ENCODE data around the gene AK8.

AK8 gene

DNA sequence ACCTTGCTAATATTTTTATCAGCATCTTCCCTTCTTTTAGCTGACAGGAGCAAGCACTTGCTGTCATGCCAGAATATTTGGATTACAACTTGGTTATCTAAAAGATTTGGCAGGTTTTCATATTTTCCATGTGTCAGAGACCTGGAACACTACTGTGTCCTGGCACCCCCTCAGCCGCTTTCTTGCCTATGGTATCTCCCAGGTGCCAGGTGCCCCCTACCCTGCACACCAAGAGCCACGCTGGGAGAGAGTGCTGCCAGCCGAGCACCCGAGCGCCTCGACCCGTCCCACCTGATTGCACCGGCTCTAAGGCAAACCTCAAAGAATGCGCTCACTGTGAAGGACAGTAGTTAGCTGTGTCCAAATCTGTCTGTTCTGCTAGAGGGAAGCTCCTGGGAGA lies 123.0 kb downstream of the AK8 start:
- H3K4me2 ChIP-seq (ENCODE audit: low read length), result no peak overlapping the region
- H3K36me3 ChIP-seq (ENCODE audit: insufficient read depth, low read length), result no peaks in the 10 kb centered on the region
- H3K4me3 ChIP-seq (ENCODE audit: low read length), result no peak overlapping the region
- peaks cover 58% of the 10 kb centered on the region for H3K27me3 ChIP-seq (ENCODE audit: control insufficient read depth, insufficient read depth, low read length)
- H3K9me3 ChIP-seq (replicated peaks; ENCODE audit: low read length), result no peaks in the 10 kb centered on the region
- no peak overlapping the region for H3K9ac ChIP-seq (ENCODE audit: low read depth, low read length)
- no peaks in the 10 kb centered on the region for H3K4me1 ChIP-seq (ENCODE audit: control insufficient read depth, insufficient read depth, low read length)

DNA sequence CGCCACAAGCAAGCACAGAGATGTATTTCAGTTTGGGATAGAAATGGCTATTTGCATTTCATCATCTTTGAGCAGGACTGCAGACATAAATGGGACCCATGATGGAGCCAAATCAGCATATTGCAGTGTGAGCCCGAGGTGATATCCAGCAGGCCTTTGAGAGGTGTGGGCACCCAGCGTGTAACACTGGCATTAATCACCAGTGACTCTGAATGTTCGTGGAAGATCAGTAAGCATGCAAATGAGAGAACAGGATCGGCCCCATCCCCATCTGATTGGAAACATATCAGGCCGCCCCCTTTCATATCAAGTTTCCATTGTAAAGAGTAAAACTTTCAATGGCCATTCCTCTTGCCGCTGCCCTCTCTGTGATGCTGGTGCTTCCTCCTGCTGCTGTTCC lies 123.8 kb downstream of the AK8 start:
- Histone ChIP-seq H3K9ac (ENCODE audit: low read depth, low read length) (no peak overlapping the region), H3K36me3 (ENCODE audit: insufficient read depth, low read length) (no peaks in the 10 kb centered on the region), H3K4me3 (ENCODE audit: low read length) (no peak overlapping the region), H3K27me3 (ENCODE audit: control insufficient read depth, insufficient read depth, low read length) (peaks cover 49% of the 10 kb centered on the region), H3K9me3 (replicated peaks; ENCODE audit: low read length) (no peaks in the 10 kb centered on the region), H3K4me2 (ENCODE audit: low read length) (no peak overlapping the region), H3K4me1 (ENCODE audit: control insufficient read depth, insufficient read depth, low read length) (no peaks in the 10 kb centered on the region)

DNA sequence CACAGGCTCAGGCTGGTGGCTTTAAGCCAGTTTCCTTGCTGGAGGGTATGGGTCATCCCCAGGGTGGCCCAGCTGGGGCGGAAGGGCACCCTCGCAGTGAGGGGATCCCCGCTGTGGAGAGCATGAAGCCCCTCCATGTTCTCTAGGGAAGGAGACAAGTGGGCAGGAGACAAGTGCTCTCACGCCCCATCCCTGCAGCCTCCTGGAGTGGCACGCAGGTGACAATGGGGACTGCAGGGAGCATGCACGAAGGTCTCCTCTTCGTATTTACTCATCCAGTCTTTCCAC lies 124.5 kb downstream of the AK8 start:
- H3K27me3 ChIP-seq (ENCODE audit: control insufficient read depth, insufficient read depth, low read length), result peaks cover 45% of the 10 kb centered on the region
- H3K4me2 ChIP-seq (ENCODE audit: low read length), result no peak overlapping the region
- H3K4me1 ChIP-seq (ENCODE audit: control insufficient read depth, insufficient read depth, low read length), result no peaks in the 10 kb centered on the region
- H3K4me3 ChIP-seq (ENCODE audit: low read length), result no peak overlapping the region
- no peaks in the 10 kb centered on the region for H3K9me3 ChIP-seq (replicated peaks; ENCODE audit: low read length)
- H3K36me3 ChIP-seq (ENCODE audit: insufficient read depth, low read length), result no peaks in the 10 kb centered on the region
- no peak overlapping the region for H3K9ac ChIP-seq (ENCODE audit: low read depth, low read length)

DNA sequence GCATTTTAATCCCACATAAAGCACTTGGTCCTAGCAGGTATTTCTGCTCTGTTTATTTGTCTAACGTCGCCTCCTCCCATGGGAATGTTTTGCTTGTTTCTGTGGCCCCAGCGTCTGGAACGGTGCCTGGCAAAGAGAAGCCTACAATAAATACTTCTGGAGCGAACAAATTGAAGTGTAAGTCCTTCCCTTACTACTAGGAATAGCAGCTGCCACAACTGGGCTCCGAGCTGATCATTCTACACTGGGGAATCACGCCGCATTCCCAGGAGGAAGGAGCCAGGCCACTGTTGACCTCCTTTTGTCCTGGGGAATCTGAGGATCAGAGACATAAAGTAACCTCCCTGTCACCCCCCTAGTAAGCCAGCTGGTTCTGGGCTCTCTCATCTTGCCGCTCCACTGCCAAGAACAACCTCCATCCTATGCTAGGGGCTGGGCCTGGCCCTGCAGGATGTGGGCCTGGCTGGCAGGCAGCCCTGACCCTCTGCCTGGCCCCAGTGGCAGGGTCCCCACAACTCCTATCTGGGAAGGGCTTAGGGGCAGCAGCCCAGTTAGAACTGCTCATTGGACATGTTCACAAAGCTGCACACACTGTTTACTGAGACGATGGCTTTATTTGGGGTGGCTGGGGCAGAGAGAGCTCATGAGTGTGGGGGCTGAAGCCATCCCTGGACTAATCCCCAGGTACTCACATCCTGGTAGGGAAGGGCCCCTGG lies 125.0 kb downstream of the AK8 start:
- Histone ChIP-seq H3K4me2 (ENCODE audit: low read length) (no peak overlapping the region), H3K4me3 (ENCODE audit: low read length) (no peak overlapping the region), H3K36me3 (ENCODE audit: insufficient read depth, low read length) (no peaks in the 10 kb centered on the region), H3K27me3 (ENCODE audit: control insufficient read depth, insufficient read depth, low read length) (peaks cover 44% of the 10 kb centered on the region), H3K9ac (ENCODE audit: low read depth, low read length) (no peak overlapping the region), H3K9me3 (replicated peaks; ENCODE audit: low read length) (no peaks in the 10 kb centered on the region), H3K4me1 (ENCODE audit: control insufficient read depth, insufficient read depth, low read length) (no peaks in the 10 kb centered on the region)

DNA sequence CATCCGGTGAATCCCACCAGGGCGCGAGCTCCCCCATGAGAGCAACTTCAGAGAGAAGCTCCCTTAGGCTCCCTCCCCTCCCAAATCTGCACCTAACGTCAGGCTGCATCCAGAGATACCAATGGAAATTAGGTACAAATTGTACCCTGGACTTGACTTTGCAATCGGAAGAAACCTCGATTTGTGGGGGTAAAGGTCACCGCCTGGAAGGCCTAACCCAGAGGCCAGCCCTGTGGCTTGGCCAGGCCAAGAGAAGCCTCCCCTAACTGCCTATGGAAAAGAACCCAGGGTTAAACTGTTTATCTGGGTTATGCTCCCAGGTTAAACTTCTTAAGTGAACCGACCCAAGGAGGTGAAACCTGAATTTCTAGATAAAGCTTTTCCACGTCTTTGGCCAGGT lies 127.4 kb downstream of the AK8 start:
- Histone ChIP-seq H3K9ac (ENCODE audit: low read depth, low read length) (no peak overlapping the region), H3K4me1 (ENCODE audit: control insufficient read depth, insufficient read depth, low read length) (no peaks in the 10 kb centered on the region), H3K27me3 (ENCODE audit: control insufficient read depth, insufficient read depth, low read length) (peaks cover 36% of the 10 kb centered on the region), H3K4me3 (ENCODE audit: low read length) (no peak overlapping the region), H3K9me3 (replicated peaks; ENCODE audit: low read length) (no peaks in the 10 kb centered on the region), H3K4me2 (ENCODE audit: low read length) (no peak overlapping the region), H3K36me3 (ENCODE audit: insufficient read depth, low read length) (no peaks in the 10 kb centered on the region)

DNA sequence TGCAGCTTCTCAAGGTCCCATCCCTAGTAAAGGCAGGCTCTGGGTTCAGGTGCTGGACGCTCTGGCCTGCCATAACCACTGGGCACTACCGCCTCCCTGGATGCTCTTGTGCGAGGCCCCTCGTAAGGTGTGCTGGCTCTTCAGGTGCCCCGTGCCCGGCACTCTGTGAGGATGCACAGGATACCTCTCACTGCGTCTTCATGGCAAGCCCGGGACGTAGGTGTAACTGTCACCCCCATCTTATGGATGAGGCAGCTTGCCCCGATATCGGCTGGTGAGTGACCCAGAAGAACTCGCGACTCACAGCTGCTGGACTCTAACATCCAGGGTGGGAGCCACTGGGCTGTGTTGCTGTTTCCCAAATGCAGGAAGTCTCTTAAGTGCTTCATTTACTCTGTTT lies 128.8 kb downstream of the AK8 start:
- H3K4me2 ChIP-seq (ENCODE audit: low read length), result no peak overlapping the region
- no peak overlapping the region for H3K4me3 ChIP-seq (ENCODE audit: low read length)
- no peaks in the 10 kb centered on the region for H3K9me3 ChIP-seq (replicated peaks; ENCODE audit: low read length)
- H3K36me3 ChIP-seq (ENCODE audit: insufficient read depth, low read length), result no peaks in the 10 kb centered on the region
- H3K27me3 ChIP-seq (ENCODE audit: control insufficient read depth, insufficient read depth, low read length), result peaks cover 43% of the 10 kb centered on the region
- H3K9ac ChIP-seq (ENCODE audit: low read depth, low read length), result no peak overlapping the region
- H3K4me1 ChIP-seq (ENCODE audit: control insufficient read depth, insufficient read depth, low read length), result no peaks in the 10 kb centered on the region

DNA sequence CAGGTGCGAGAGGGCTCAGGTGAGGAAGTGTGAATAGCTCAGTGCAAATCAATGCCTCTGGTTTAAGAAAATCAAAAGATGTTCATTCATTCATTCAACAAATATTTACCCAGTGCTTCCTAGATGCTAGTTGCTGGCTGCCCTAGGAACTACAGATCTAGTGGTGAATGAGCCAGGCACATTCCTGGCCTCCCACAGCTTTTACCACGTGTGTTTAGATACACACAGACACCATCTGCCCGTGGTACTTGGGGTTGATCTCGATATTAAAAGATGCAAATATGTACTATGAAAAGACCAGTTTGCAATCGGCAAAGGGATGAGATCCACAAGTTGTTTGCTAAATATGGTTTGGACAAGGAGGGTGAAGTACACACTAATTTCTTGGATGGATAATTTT lies 129.6 kb downstream of the AK8 start:
- Histone ChIP-seq H3K4me2 (ENCODE audit: low read length) (no peak overlapping the region), H3K27me3 (ENCODE audit: control insufficient read depth, insufficient read depth, low read length) (peaks cover 44% of the 10 kb centered on the region), H3K36me3 (ENCODE audit: insufficient read depth, low read length) (no peaks in the 10 kb centered on the region), H3K9me3 (replicated peaks; ENCODE audit: low read length) (no peaks in the 10 kb centered on the region), H3K9ac (ENCODE audit: low read depth, low read length) (no peak overlapping the region), H3K4me3 (ENCODE audit: low read length) (no peak overlapping the region), H3K4me1 (ENCODE audit: control insufficient read depth, insufficient read depth, low read length) (no peaks in the 10 kb centered on the region)

DNA sequence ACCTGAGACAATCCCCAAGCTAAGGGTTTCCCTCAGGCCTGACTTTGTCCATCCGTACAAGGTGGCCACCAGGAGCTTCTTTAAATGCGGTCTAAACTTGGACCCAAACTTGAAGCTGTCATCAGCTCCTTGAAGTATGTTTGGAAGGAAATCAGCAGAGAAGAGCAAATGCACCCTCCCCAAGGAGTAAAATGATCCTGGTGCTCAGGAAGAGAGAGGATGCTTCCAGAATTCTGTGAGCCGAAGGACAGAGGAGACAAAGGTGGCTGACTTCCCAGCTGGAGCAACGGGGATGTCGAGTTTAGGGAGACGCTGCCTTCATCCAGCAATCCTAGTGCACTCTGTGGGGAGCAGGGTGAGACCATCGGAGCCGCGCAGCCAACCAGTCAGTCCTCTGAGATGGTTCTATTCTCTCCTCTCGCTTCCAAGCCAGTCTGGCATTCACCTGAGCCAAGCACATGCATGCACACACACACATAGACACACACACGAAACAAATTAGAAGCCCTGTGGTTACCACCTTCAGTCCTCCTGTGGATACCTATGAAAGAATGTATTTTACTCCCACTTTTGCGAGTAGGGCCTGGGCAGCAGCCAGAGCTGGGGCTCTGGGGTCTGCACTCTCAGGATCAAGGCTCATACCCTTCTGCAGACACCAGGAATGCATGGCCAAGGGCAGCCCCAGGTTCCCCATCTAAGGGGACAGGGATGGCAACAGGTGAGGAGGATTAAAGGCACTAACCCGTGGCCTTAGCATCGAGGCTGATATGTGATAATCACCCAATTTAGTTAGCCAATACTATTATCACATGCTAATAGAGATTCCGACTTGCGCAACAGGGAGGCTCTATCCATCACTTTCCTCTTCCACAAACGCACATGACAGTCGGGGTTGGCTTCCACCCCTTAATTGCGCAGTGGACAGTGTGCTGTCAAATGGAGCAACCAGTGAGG lies 132.1 kb downstream of the AK8 start:
- Histone ChIP-seq H3K4me3 (ENCODE audit: low read length) (no peak overlapping the region), H3K36me3 (ENCODE audit: insufficient read depth, low read length) (no peaks in the 10 kb centered on the region), H3K27me3 (ENCODE audit: control insufficient read depth, insufficient read depth, low read length) (peaks cover 59% of the 10 kb centered on the region), H3K4me2 (ENCODE audit: low read length) (no peak overlapping the region), H3K9me3 (replicated peaks; ENCODE audit: low read length) (no peaks in the 10 kb centered on the region), H3K9ac (ENCODE audit: low read depth, low read length) (no peak overlapping the region), H3K4me1 (ENCODE audit: control insufficient read depth, insufficient read depth, low read length) (no peaks in the 10 kb centered on the region)

DNA sequence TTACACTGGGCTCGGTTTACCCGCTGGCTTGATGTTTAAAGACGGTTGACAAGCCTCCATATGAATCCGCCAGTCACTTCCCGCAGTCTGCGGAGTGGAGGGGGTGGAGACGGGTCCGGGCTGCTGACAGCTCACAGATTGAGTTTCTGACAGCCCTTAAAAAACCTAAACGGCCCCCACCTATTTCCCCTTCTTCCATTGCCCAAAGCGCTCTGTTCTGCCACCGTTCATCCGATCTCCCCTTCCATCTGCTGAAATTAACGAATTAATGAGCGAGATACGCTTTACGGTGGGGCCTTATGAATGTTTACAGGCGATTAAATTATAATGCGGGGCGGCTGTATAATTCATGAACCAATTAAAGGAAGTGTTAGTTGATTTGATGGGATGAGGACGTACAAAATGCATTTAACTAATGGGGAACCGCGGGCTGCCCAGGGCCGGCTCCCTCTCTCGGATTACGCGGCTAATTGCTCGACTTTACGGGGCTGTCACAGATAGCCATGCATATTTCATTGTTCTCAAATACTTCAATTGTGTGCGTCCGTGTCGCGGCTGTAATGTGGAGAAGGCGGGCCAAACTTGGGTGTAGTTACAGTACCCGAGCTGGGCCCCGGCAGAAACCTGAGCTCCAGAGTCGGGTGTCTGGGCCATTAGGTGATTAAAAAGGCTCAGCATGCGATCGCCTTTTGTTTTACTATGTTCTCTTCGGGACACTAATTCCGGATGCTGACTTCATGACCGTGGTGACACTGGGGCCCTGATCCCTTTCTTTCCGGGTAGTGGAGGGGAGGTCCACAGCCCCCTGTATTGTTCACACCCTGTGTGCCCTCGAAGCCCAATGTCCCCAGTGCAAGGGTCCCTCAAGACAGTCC lies 133.0 kb downstream of the AK8 start:
- Histone ChIP-seq H3K36me3 (ENCODE audit: insufficient read depth, low read length) (no peaks in the 10 kb centered on the region), H3K4me2 (ENCODE audit: low read length) (no peak overlapping the region), H3K4me1 (ENCODE audit: control insufficient read depth, insufficient read depth, low read length) (no peaks in the 10 kb centered on the region), H3K4me3 (ENCODE audit: low read length) (no peak overlapping the region), H3K27me3 (ENCODE audit: control insufficient read depth, insufficient read depth, low read length) (peaks cover 64% of the 10 kb centered on the region), H3K9me3 (replicated peaks; ENCODE audit: low read length) (no peaks in the 10 kb centered on the region), H3K9ac (ENCODE audit: low read depth, low read length) (no peak overlapping the region)

DNA sequence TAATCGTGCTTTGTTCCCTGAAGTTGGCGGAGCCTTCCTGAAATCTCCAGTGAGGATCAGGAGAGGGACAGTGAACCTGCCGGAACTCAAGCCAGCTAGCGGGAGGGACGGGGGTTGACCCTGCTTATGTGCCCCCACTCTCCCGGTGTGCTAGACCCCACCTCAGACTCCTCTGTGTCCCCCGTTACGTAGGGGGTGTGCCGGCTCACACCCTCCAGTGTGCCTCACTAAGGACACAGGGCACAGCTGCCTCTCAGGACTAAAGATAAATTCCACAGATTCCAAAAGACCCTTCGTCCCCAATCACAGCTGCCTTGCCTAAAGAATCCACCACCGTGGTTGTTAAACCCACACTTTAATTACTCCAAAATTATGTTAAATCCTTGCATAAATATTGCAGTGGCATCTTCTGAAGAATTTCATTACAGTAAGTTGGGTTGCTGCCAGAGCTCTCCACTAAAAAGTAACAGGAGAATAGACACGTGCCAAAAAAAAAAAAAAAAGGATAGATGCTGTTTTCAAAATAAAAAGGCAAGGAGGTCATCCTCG lies 134.1 kb downstream of the AK8 start:
- H3K4me2 ChIP-seq (ENCODE audit: low read length), result no peak overlapping the region
- H3K36me3 ChIP-seq (ENCODE audit: insufficient read depth, low read length), result no peaks in the 10 kb centered on the region
- no peak overlapping the region for H3K9ac ChIP-seq (ENCODE audit: low read depth, low read length)
- H3K4me1 ChIP-seq (ENCODE audit: control insufficient read depth, insufficient read depth, low read length), result no peaks in the 10 kb centered on the region
- peaks cover 64% of the 10 kb centered on the region for H3K27me3 ChIP-seq (ENCODE audit: control insufficient read depth, insufficient read depth, low read length)
- H3K9me3 ChIP-seq (replicated peaks; ENCODE audit: low read length), result no peaks in the 10 kb centered on the region
- no peak overlapping the region for H3K4me3 ChIP-seq (ENCODE audit: low read length)

DNA sequence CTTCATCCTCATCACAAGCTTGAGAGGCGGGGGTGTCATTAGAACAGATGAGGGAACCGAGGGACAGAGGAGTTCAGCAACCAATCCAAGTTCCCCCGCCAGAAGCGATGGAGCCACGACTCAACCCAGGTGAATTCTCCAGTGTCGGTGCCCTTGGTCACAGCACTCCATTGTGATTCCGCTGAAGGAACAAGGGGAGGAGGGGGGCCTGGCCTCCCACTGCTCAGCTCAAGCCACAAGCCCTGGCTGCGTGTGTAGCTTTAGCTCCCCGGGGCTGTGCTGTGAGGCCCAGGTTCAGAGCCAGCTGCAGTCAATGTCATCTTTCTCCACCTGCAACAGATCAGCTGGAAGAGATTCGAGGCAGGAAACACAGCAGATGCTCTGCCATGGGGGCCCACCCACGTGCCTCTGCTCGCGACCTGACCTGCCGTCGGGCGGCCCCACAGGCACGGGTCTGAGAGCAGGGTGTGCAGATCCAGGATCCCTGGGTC lies 135.2 kb downstream of the AK8 start:
- Histone ChIP-seq H3K27me3 (ENCODE audit: control insufficient read depth, insufficient read depth, low read length) (peaks cover 64% of the 10 kb centered on the region), H3K9ac (ENCODE audit: low read depth, low read length) (no peak overlapping the region), H3K4me3 (ENCODE audit: low read length) (no peak overlapping the region)

More for the DNA sequence above, 135.2 kb downstream of the AK8 start:
- H3K36me3 ChIP-seq (ENCODE audit: insufficient read depth, low read length), result no peaks in the 10 kb centered on the region
- H3K9me3 ChIP-seq (replicated peaks; ENCODE audit: low read length), result no peaks in the 10 kb centered on the region
- no peaks in the 10 kb centered on the region for H3K4me1 ChIP-seq (ENCODE audit: control insufficient read depth, insufficient read depth, low read length)
- H3K4me2 ChIP-seq (ENCODE audit: low read length), result no peak overlapping the region
